Renal cortex interstitium (tissue), 11 donors: ENCODE measurements around the gene TBL3. TPM values are rescaled to one million over a fixed set of nuclear protein-coding genes. Genes with fewer than 3 reads are reported as not detected.

ENCODE experiments used
- DNase-seq, 11 donors: peaks; one replicate each; pipeline ENCODE4 v3.0.0-alpha.2; 2013; ENCODE audit warnings: low read depth in 9 of 11, low spot score in 4 of 11; ENCODE audit errors: extremely low read depth in 1 of 11
- polyA plus RNA-seq, 3 donors: library from polyadenylated mRNA; unstranded; fragments of 120-200 nt; gene quantifications; one replicate each; pipeline ENCODE4 v1.2.1, GENCODE V29; 2013; ENCODE audit not compliant: insufficient read length in 3 of 3

The TBL3 gene
- polyA plus RNA-seq, 3 donors, result 28.6 to 44.0 (median 41.6) TPM

- no peak for DNase-seq
Measured at GRCh38 chr16:1976951-1977874, 5.4 kb downstream of the TBL3 start.

GRCh38 chr16:1977875-1978268 is 6.0 kb downstream of the TBL3 start:
- DNase-seq, result no peak

GRCh38 chr16:1978476-1979120 is 6.7 kb downstream of the TBL3 start:
- DNase-seq, result no peak

GRCh38 chr16:1979271-1980029 is 7.6 kb downstream of the TBL3 start:
- no peak for DNase-seq

- no peak for DNase-seq
Measured at GRCh38 chr16:1980030-1980769, 8.3 kb downstream of the TBL3 start.

- DNase-seq, result no peak
Measured at GRCh38 chr16:1980770-1981087, 8.9 kb downstream of the TBL3 start.

GRCh38 chr16:1981398-1981836 is 9.6 kb downstream of the TBL3 start, which contains the start of gene NOXO1:
Gene NOXO1 (minus strand): TSS chr16:1981469. CDS start chr16:1981179, 290 bp downstream.
- no peak for DNase-seq

GRCh38 chr16:1982013-1982433 is 10.2 kb downstream of the TBL3 start:
- DNase-seq, result no peak

GRCh38 chr16:1982991-1983543 is 11.2 kb downstream of the TBL3 start:
- DNase-seq, result no peak

- DNase-seq, result peak in 10 of 11 donors; percentile 72 to 91 (median 88)
Measured at GRCh38 chr16:1983544-1984346, 11.9 kb downstream of the TBL3 start, which contains the start of gene GFER. Gene GFER (plus strand): TSS chr16:1984193. CDS start chr16:1984219, 26 bp downstream.

GRCh38 chr16:1984347-1985225 is 12.7 kb downstream of the TBL3 start:
- no peak for DNase-seq

GRCh38 chr16:1985466-1986150 is 13.8 kb downstream of the TBL3 start:
- DNase-seq, result no peak

GRCh38 chr16:1987198-1987597 is 15.3 kb downstream of the TBL3 start:
- DNase-seq, result no peak

GRCh38 chr16:1989209-1990100 is 17.6 kb downstream of the TBL3 start, which contains the start of gene SYNGR3:
Gene SYNGR3 (plus strand): TSS chr16:1989970. CDS start chr16:1990103, 133 bp downstream.
- no peak for DNase-seq

GRCh38 chr16:1990101-1990350 is 18.2 kb downstream of the TBL3 start:
- no peak for DNase-seq
